H1 (cell line): Measurements from ENCODE around the gene RPTOR. TPM values are rescaled to one million over a fixed set of nuclear protein-coding genes. Genes with fewer than 3 reads are reported as not detected.

ENCODE experiments used
- CTCF ChIA-PET: fragments of 300-600 bp; sonication (Branson Sonifier 250); formaldehyde crosslinking; loops from one replicate; lab custom pipeline; 2021; ENCODE audit not compliant: partially characterized antibody; lab: Charles Lee
- POLR2A ChIA-PET: fragments of 300-600 bp; sonication (Branson Sonifier 250); formaldehyde crosslinking; loops from one replicate; lab custom pipeline; 2021; ENCODE audit warnings: inconsistent platforms; ENCODE audit not compliant: partially characterized antibody; lab: Charles Lee
- DNase-seq, 2 experiments: peaks; one replicate each; pipeline versions ENCODE4 v3.0.0 to v3.0.0-alpha.2; 2010 to 2022; ENCODE audit warnings: low spot score in 2 of 2, low read depth in 1 of 2, mixed read lengths in 1 of 2
- FAIRE-seq: peaks from 2 replicates; lab custom pipeline; 2011; peaks lifted over from hg19 to GRCh38; lab: Jason Lieb, UNC
- H2AFZ ChIP-seq: 2 replicates; pipeline ENCODE4 v1.8.1; 2012; ENCODE audit warnings: low read length, inconsistent platforms
- H2AK5ac ChIP-seq: 2 replicates; pipeline ENCODE4 v1.6.1; 2013; ENCODE audit warnings: low read depth, low read length
- H2BK120ac ChIP-seq: replicated peaks from 2 replicates; pipeline ENCODE3; 2013; ENCODE audit warnings: low read depth, low read length, inconsistent platforms
- H2BK12ac ChIP-seq: 2 replicates; pipeline ENCODE4 v1.6.1; 2013; ENCODE audit warnings: low read depth, low read length
- H2BK15ac ChIP-seq: 2 replicates; pipeline ENCODE4 v1.6.1; 2013; ENCODE audit warnings: low read length
- H2BK20ac ChIP-seq: 2 replicates; pipeline ENCODE4 v1.6.1; 2013; ENCODE audit warnings: low read length
- H2BK5ac ChIP-seq: 2 replicates; pipeline ENCODE4 v1.6.1; 2013; ENCODE audit warnings: low read depth, low read length
- H3K14ac ChIP-seq: 2 replicates; pipeline ENCODE4 v1.6.1; 2013; ENCODE audit warnings: inconsistent platforms; ENCODE audit not compliant: insufficient read length
- H3K18ac ChIP-seq: 2 replicates; pipeline ENCODE4 v1.6.1; 2013; ENCODE audit warnings: low read length; ENCODE audit errors: extremely low read depth
- H3K23ac ChIP-seq: 2 replicates; pipeline ENCODE4 v1.6.1; 2013; ENCODE audit warnings: inconsistent platforms; ENCODE audit not compliant: insufficient read length
- H3K23me2 ChIP-seq: 2 replicates; pipeline ENCODE4 v1.6.1; 2013; ENCODE audit warnings: low read depth, low read length
- H3K27ac ChIP-seq: 2 replicates; pipeline ENCODE4 v1.6.1; 2011; ENCODE audit warnings: low read depth, low read length, inconsistent platforms
- H3K27me3 ChIP-seq, 4 experiments: replicated peaks in 1 of 4; 1 replicate in 1 of 4; 2 replicates in 3 of 4; pipeline versions ENCODE4 v1.6.1 to v1.8.1; 2011 to 2013; ENCODE audit warnings: low read length in 3 of 4, mild to moderate bottlenecking in 3 of 4, inconsistent platforms in 2 of 4, mixed read lengths in 2 of 4, moderate library complexity in 1 of 4; ENCODE audit not compliant: control insufficient read depth in 3 of 4, insufficient read depth in 3 of 4; ENCODE audit errors: extremely low read depth in 1 of 4
- H3K36me3 ChIP-seq, 4 experiments: 2 replicates each; pipeline versions ENCODE4 v1.6.1 to v1.8.1; 2011 to 2013; ENCODE audit warnings: mild to moderate bottlenecking in 4 of 4, low read length in 3 of 4, moderate library complexity in 2 of 4, control low read depth in 1 of 4, inconsistent platforms in 1 of 4; ENCODE audit not compliant: insufficient read depth in 4 of 4, control insufficient read depth in 2 of 4
- H3K4ac ChIP-seq: replicated peaks from 2 replicates; pipeline ENCODE3; 2013; ENCODE audit warnings: low read length, low read depth, mixed read lengths, inconsistent platforms; ENCODE audit not compliant: insufficient read length
- H3K4me1 ChIP-seq, 4 experiments: replicated peaks in 1 of 4; 1 replicate in 1 of 4; 2 replicates in 3 of 4; pipeline versions ENCODE4 v1.6.1 to v1.8.1; 2011 to 2013; ENCODE audit warnings: low read length in 3 of 4, inconsistent platforms in 2 of 4, mixed read lengths in 1 of 4; ENCODE audit not compliant: insufficient read depth in 4 of 4, control insufficient read depth in 3 of 4
- H3K4me2 ChIP-seq, 2 experiments: 2 replicates each; pipeline versions ENCODE4 v1.6.1 to v1.8.1; 2011 to 2013; ENCODE audit warnings: low read depth in 2 of 2, low read length in 2 of 2, control low read depth in 1 of 2, inconsistent platforms in 1 of 2, mild to moderate bottlenecking in 1 of 2; ENCODE audit not compliant: insufficient read depth in 1 of 2
- H3K4me3 ChIP-seq, 4 experiments: fragments of 200-600, 300-600 bp in 1 of 4; sonication (generic), shearing (Covaris generic), sonication (Bioruptor Twin) in 1 of 4; 2 replicates each; pipeline versions ENCODE4 v1.5.1 to v1.8.1; 2011 to 2016; ENCODE audit warnings: low read length in 4 of 4, low read depth in 3 of 4, control low read depth in 2 of 4, inconsistent platforms in 2 of 4, mild to moderate bottlenecking in 2 of 4, mixed read lengths in 1 of 4, moderate library complexity in 1 of 4; ENCODE audit not compliant: insufficient read depth in 2 of 4; ENCODE audit errors: extremely low read depth in 1 of 4
- H3K56ac ChIP-seq: replicated peaks from 2 replicates; pipeline ENCODE3; 2013; ENCODE audit warnings: low read depth, mild to moderate bottlenecking, mixed read lengths, low read length, inconsistent platforms; ENCODE audit not compliant: insufficient read length
- H3K79me1 ChIP-seq: 2 replicates; pipeline ENCODE4 v1.6.1; 2013; ENCODE audit warnings: low read depth, low read length, control low read depth
- H3K79me2 ChIP-seq, 2 experiments: 2 replicates each; pipeline versions ENCODE4 v1.6.1 to v1.8.1; 2012 to 2013; ENCODE audit warnings: low read length in 2 of 2, mild to moderate bottlenecking in 2 of 2, inconsistent platforms in 1 of 2; ENCODE audit not compliant: insufficient read depth in 2 of 2, control insufficient read depth in 1 of 2
- H3K9ac ChIP-seq, 4 experiments: replicated peaks in 1 of 4; 1 replicate in 1 of 4; 2 replicates in 3 of 4; pipeline versions ENCODE4 v1.6.1 to v1.8.1; 2011 to 2013; ENCODE audit warnings: low read depth in 3 of 4, low read length in 3 of 4, control low read depth in 2 of 4, mild to moderate bottlenecking in 2 of 4, moderate library complexity in 2 of 4, inconsistent platforms in 1 of 4; ENCODE audit errors: extremely low read depth in 1 of 4
- H3K9me3 ChIP-seq, 2 experiments: 2 replicates each; pipeline versions ENCODE4 v1.6.1 to v1.8.1; 2012 to 2013; ENCODE audit warnings: mild to moderate bottlenecking in 2 of 2, moderate library complexity in 2 of 2, control low read depth in 1 of 2, inconsistent platforms in 1 of 2, low read depth in 1 of 2, low read length in 1 of 2, mixed read lengths in 1 of 2; ENCODE audit not compliant: insufficient read depth in 2 of 2
- H4K20me1 ChIP-seq, 2 experiments: replicated peaks in 1 of 2; 2 replicates each; pipeline versions ENCODE3 to v1.8.1; 2011 to 2013; ENCODE audit warnings: inconsistent platforms in 2 of 2, low read length in 2 of 2, mild to moderate bottlenecking in 1 of 2; ENCODE audit not compliant: insufficient read depth in 2 of 2, control insufficient read depth in 1 of 2
- H4K5ac ChIP-seq: 2 replicates; pipeline ENCODE4 v1.6.1; 2013; ENCODE audit warnings: low read length, low read depth, mixed read lengths, inconsistent platforms; ENCODE audit not compliant: insufficient read length
- H4K8ac ChIP-seq: 2 replicates; pipeline ENCODE4 v1.8.0; 2013; ENCODE audit warnings: mild to moderate bottlenecking, moderate library complexity, low read length, inconsistent platforms; ENCODE audit not compliant: insufficient read depth; ENCODE audit errors: extremely low read depth
- H4K91ac ChIP-seq: replicated peaks from 2 replicates; pipeline ENCODE3; 2013; ENCODE audit warnings: low read length, mixed read lengths, inconsistent platforms; ENCODE audit not compliant: insufficient read length
- ASH2L ChIP-seq: fragments of 200-600, 300-600 bp; sonication (generic); IDR thresholded peaks from one replicate; pipeline ENCODE4 v1.7.1; 2017; ENCODE audit warnings: low read length
- CBX8 ChIP-seq: fragments of 300-800, 300-1000 bp; sonication (generic); IDR thresholded peaks from 2 replicates; pipeline ENCODE4 v1.7.1; 2016; ENCODE audit warnings: low read depth, low read length, borderline replicate concordance
- CTBP2 ChIP-seq: IDR thresholded peaks from 2 replicates; pipeline ENCODE4 v1.7.0; 2011; ENCODE audit warnings: borderline replicate concordance, mild to moderate bottlenecking, moderate library complexity, mixed read lengths, low read length; ENCODE audit not compliant: insufficient read depth, insufficient read length
- POLR2A ChIP-seq, 2 experiments: IDR thresholded peaks; 1 replicate in 1 of 2; 2 replicates in 1 of 2; pipeline ENCODE4 v1.6.1; 2011; ENCODE audit warnings: low read depth in 2 of 2, low read length in 2 of 2, mild to moderate bottlenecking in 2 of 2; ENCODE audit errors: control extremely low read depth in 1 of 2
- SIX5 ChIP-seq: IDR thresholded peaks from 2 replicates; pipeline ENCODE4 v1.6.1; 2011; ENCODE audit warnings: mild to moderate bottlenecking, low read depth, low read length
- WGBS, 2 experiments: shearing (Covaris generic) in 1 of 2; methylation state at CpG; one replicate each; pipeline versions ENCODE4 v1.1.6 to v1.1.7; 2013 to 2015; ENCODE audit warnings: low lambda C conversion rate in 2 of 2, mixed read lengths in 2 of 2, inconsistent platforms in 1 of 2, low coverage in 1 of 2, missing lambda C conversion rate in 1 of 2; ENCODE audit not compliant: insufficient replicate concordance in 2 of 2, insufficient coverage in 1 of 2, insufficient read length in 1 of 2; ENCODE audit errors: extremely low coverage in 1 of 2, missing lambda C conversion rate in 1 of 2; 5-methylcytosine and 5-hydroxymethylcytosine counted together
- polyA plus RNA-seq, 7 experiments: library from polyadenylated mRNA; depleted of rRNA in 3 of 7; stranded (reverse) in 5 of 7; unstranded in 2 of 7; fragments of >200 nt in 5 of 7; fragments of 200-250 nt in 2 of 7; gene quantifications; 1 replicate in 5 of 7; 2 replicates in 1 of 7; 4 replicates in 1 of 7; pipeline versions ENCODE4 v1.2.1 to v1.2.3, GENCODE V29; 2011 to 2013; ENCODE audit warnings: missing spikeins in 2 of 7, mixed read lengths in 2 of 7
- total RNA-seq: library from RNA; stranded (reverse); fragmentation: NEBNext Ultra II Directional; extraction: Animal tissue kit (Norgen Biotek cat#: 25700); gene quantifications from 2 replicates; pipeline ENCODE4 v1.2.1, GENCODE V29; 2021
- TF ChIP-seq, protein P1 (sequence below), 3 experiments: IDR thresholded peaks; 1 replicate in 2 of 3; 2 replicates in 1 of 3; pipeline versions ENCODE4 v1.5.1 to v1.6.1; 2011; ENCODE audit warnings: low read length in 3 of 3, mild to moderate bottlenecking in 3 of 3, inconsistent platforms in 2 of 3, low read depth in 1 of 3, moderate library complexity in 1 of 3; ENCODE audit not compliant: insufficient read depth in 1 of 3; ENCODE audit errors: control extremely low read depth in 1 of 3
- TF ChIP-seq, protein P2 (sequence below): IDR thresholded peaks from 2 replicates; pipeline ENCODE4 v1.6.1; 2012; ENCODE audit warnings: low read length, inconsistent platforms

The RPTOR gene
- total and polyA plus RNA-seq, 2 of the 8 experiments (the other 6 are each of a cell fraction or from before 2014, with no cell fraction given): 6.9 to 28.7 TPM

DNA sequence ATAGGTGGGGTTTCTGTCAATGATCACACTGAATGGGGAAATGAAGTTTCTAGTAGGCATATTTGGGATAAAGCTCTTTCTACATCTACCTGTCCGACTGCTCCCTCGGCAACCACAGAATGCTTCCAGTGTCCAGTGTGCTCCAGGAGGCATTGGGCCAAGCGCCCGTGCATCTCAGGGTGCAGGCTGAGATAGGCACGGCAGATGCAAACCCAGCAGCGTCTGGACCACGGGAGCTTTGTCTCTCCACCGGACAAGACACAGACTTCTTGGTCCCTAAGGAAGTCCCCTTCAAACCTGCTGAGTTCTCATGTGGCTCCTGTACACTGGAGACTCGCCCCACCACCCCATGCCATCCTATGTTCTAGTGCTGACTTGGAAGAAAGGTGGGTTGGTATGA is 202.8 kb downstream of the RPTOR start:
- Histone ChIP-seq H3K79me2 (no peaks in the 10 kb centered on the region; a peak in 1 of 4 replicates), H3K23ac (no peak overlapping the region), H4K91ac (no peak overlapping the region), H4K20me1 (no peaks in the 10 kb centered on the region), H3K18ac (no peak overlapping the region), H2BK120ac (no peak overlapping the region), H3K27ac (no peak overlapping the region), H3K27me3 (no peaks in the 10 kb centered on the region), H3K4me2 (no peak overlapping the region), H3K79me1 (no peaks in the 10 kb centered on the region; the same call in 1 of the 2 replicates), H4K8ac (no peak overlapping the region), H2AFZ (no peak overlapping the region), H2AK5ac (no peak overlapping the region), H3K36me3 (no peaks in the 10 kb centered on the region), H3K56ac (no peak overlapping the region), H3K9ac (no peak overlapping the region), H3K4me3 (no peak overlapping the region), H2BK5ac (no peak overlapping the region), H3K9me3 (no peaks in the 10 kb centered on the region), H3K14ac (no peak overlapping the region), H3K4me1 (peaks cover 8 to 14% (median 12%) of the 10 kb centered on the region in 4 experiments), H2BK20ac (no peak overlapping the region), H4K5ac (no peak overlapping the region), H3K4ac (no peak overlapping the region), H2BK15ac (no peak overlapping the region), H2BK12ac (no peak overlapping the region), H3K23me2 (no peaks in the 10 kb centered on the region)
- TF ChIP-seq, protein P1, sequence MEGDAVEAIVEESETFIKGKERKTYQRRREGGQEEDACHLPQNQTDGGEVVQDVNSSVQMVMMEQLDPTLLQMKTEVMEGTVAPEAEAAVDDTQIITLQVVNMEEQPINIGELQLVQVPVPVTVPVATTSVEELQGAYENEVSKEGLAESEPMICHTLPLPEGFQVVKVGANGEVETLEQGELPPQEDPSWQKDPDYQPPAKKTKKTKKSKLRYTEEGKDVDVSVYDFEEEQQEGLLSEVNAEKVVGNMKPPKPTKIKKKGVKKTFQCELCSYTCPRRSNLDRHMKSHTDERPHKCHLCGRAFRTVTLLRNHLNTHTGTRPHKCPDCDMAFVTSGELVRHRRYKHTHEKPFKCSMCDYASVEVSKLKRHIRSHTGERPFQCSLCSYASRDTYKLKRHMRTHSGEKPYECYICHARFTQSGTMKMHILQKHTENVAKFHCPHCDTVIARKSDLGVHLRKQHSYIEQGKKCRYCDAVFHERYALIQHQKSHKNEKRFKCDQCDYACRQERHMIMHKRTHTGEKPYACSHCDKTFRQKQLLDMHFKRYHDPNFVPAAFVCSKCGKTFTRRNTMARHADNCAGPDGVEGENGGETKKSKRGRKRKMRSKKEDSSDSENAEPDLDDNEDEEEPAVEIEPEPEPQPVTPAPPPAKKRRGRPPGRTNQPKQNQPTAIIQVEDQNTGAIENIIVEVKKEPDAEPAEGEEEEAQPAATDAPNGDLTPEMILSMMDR (IDR thresholded peaks at IDR 0.05; ENCODE audit: control extremely low read depth in 1 of 3, insufficient read depth in 1 of 3, low read depth in 1 of 3, low read length in 3 of 3): no peak
- TF ChIP-seq, protein P2, sequence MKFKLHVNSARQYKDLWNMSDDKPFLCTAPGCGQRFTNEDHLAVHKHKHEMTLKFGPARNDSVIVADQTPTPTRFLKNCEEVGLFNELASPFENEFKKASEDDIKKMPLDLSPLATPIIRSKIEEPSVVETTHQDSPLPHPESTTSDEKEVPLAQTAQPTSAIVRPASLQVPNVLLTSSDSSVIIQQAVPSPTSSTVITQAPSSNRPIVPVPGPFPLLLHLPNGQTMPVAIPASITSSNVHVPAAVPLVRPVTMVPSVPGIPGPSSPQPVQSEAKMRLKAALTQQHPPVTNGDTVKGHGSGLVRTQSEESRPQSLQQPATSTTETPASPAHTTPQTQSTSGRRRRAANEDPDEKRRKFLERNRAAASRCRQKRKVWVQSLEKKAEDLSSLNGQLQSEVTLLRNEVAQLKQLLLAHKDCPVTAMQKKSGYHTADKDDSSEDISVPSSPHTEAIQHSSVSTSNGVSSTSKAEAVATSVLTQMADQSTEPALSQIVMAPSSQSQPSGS: no peak
- TF ChIP-seq SIX5 (no peak), POLR2A (IDR thresholded peaks at IDR 0.05; ENCODE audit: control extremely low read depth in 1 of 2, low read depth in 2 of 2, low read length in 2 of 2) (no peak), ASH2L (no peak), CTBP2 (no peak), CBX8 (no peak)
- CTCF ChIA-PET: interaction anchor here (0.7 to 1.0 kb wide), 3 partner anchors 11 to 37 kb away, joined by 3 to 9 read pairs (median 3); no protein-coding TSS in a partner anchor
- POLR2A ChIA-PET: no interaction called here
- FAIRE-seq: no peak
- DNase-seq: no peak
- WGBS, 2 experiments: 88% methylated on average over 9 of the region's 9 CpGs; no CpG with 5 or more reads in 1 of the 2 experiments
